Endothelial cell (in vitro differentiated cells): ENCODE measurements around the gene HSPA12A. TPM values are rescaled to one million over a fixed set of nuclear protein-coding genes. Genes with fewer than 3 reads are reported as not detected.

ENCODE experiments used
- DNase-seq: peaks from one replicate; pipeline ENCODE4 v3.0.0; 2021; ENCODE audit warnings: low spot score
- H3K27ac Mint-ChIP-seq: one replicate; pipeline ENCODE4 v1.8.0; 2021; ENCODE audit warnings: mixed read lengths, inconsistent platforms; ENCODE audit not compliant: unreplicated experiment
- H3K27me3 Mint-ChIP-seq: one replicate; pipeline ENCODE4 v1.8.0; 2021; ENCODE audit warnings: mild to moderate bottlenecking, moderate library complexity, mixed read lengths, inconsistent platforms; ENCODE audit not compliant: unreplicated experiment
- H3K36me3 Mint-ChIP-seq: one replicate; pipeline ENCODE4 v1.8.0; 2021; ENCODE audit warnings: mild to moderate bottlenecking, low read depth, mixed read lengths, inconsistent platforms; ENCODE audit not compliant: unreplicated experiment
- H3K4me1 Mint-ChIP-seq: one replicate; pipeline ENCODE4 v1.8.0; 2021; ENCODE audit warnings: mild to moderate bottlenecking, mixed read lengths, inconsistent platforms; ENCODE audit not compliant: unreplicated experiment
- H3K4me3 Mint-ChIP-seq: one replicate; pipeline ENCODE4 v1.8.0; 2021; ENCODE audit warnings: mild to moderate bottlenecking, mixed read lengths, inconsistent platforms; ENCODE audit not compliant: unreplicated experiment
- H3K9me3 Mint-ChIP-seq: one replicate; pipeline ENCODE4 v1.8.0; 2021; ENCODE audit warnings: mixed read lengths, inconsistent platforms; ENCODE audit not compliant: unreplicated experiment
- total RNA-seq: library from RNA; stranded (reverse); fragmentation: NEBNext Ultra II Directional; extraction: Animal tissue kit (Norgen Biotek cat#: 25700); gene quantifications from one replicate; pipeline ENCODE4 v1.2.1, GENCODE V29; 2021; ENCODE audit not compliant: unreplicated experiment
- TF ChIP-seq, protein P1 (sequence below): fragments of 200-600 bp; sonication (generic); IDR thresholded peaks from one replicate; pipeline ENCODE4 v1.5.0; 2021; ENCODE audit warnings: antibody characterized with exemption; ENCODE audit not compliant: unreplicated experiment

Gene HSPA12A
- total RNA-seq, 1 donor from 2014 or later = 2.8 TPM

DNA sequence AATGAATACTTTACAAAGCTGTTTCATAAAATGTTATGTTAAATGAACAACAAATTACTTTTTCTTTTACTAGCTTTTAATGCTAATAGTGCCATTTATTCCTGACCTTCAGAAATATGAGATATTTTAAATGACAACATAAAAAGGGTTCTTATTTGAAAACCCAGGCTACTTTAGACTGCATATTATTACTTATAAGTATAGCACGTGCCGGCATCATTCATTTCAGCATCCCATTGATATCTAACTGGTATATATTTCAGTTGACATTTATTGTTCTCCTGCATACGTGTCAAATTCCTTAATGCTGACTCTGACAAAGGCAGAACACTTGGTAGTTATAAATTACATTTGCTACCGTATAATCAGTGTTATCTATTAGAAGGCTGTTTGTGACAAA is 86.3 kb downstream of the HSPA12A start:
- Mint-ChIP-seq H3K4me3 (no peak overlapping the region), H3K27ac (no peak overlapping the region), H3K36me3 (no peaks in the 10 kb centered on the region), H3K4me1 (no peaks in the 10 kb centered on the region), H3K27me3 (no peaks in the 10 kb centered on the region), H3K9me3 (no peaks in the 10 kb centered on the region)
- no peak for DNase-seq
- TF ChIP-seq, protein P1, sequence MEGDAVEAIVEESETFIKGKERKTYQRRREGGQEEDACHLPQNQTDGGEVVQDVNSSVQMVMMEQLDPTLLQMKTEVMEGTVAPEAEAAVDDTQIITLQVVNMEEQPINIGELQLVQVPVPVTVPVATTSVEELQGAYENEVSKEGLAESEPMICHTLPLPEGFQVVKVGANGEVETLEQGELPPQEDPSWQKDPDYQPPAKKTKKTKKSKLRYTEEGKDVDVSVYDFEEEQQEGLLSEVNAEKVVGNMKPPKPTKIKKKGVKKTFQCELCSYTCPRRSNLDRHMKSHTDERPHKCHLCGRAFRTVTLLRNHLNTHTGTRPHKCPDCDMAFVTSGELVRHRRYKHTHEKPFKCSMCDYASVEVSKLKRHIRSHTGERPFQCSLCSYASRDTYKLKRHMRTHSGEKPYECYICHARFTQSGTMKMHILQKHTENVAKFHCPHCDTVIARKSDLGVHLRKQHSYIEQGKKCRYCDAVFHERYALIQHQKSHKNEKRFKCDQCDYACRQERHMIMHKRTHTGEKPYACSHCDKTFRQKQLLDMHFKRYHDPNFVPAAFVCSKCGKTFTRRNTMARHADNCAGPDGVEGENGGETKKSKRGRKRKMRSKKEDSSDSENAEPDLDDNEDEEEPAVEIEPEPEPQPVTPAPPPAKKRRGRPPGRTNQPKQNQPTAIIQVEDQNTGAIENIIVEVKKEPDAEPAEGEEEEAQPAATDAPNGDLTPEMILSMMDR = no peak

GRCh38 chr10:116655568-116655967 is 86.8 kb downstream of the HSPA12A start:
- no peak for DNase-seq
- Mint-ChIP-seq H3K27ac (no peak overlapping the region), H3K9me3 (no peaks in the 10 kb centered on the region), H3K27me3 (no peaks in the 10 kb centered on the region), H3K4me3 (no peak overlapping the region), H3K4me1 (no peaks in the 10 kb centered on the region), H3K36me3 (no peaks in the 10 kb centered on the region)
- TF ChIP-seq, protein P1 = no peak

DNA sequence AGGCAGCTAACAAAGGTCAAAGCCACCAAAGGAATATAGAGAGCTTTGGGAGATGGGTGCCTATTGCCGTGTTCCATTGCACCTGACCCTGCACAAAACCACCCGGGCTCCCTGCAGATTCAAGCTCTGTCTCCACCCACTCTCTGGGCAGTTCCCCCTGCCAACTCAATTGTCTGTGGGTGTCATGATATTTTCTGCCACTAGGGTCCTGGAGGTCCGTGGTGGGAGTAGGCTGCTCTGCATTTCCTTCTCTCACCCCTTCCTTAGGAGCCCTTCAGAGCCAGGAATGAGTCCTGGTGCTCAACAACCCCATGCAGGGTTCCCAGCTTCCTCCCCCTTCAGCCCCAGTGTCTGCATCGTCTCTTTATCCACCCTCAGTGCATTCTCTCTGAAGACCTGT is 87.5 kb downstream of the HSPA12A start:
- peak; percentile 47 for DNase-seq
- no peaks in the 10 kb centered on the region for H3K27me3 Mint-ChIP-seq
- TF ChIP-seq, protein P1 = peak; percentile 69
- H3K4me3 Mint-ChIP-seq = no peak overlapping the region
- H3K36me3 Mint-ChIP-seq = no peaks in the 10 kb centered on the region
- no peak overlapping the region for H3K27ac Mint-ChIP-seq
- H3K9me3 Mint-ChIP-seq = no peaks in the 10 kb centered on the region
- no peaks in the 10 kb centered on the region for H3K4me1 Mint-ChIP-seq

DNA sequence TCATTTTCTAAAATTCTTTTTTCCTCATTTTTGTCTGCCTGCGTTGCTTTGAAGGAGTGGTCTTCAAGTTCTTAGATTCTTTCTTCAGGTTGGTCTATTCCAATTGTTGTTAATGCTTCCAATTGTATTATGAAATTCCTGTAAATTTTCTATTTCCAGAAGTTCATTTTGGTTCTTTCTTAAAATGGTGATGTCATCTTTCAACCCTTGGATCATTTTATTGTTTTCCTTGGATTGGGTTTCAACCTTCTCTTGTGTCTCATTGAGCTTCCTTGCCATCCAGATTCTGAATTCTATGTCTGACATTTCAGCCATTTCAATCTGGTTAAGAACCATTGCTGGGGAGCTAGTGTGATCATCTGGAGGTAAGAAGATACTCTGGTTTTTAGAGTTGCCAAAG is 88.5 kb downstream of the HSPA12A start:
- H3K4me3 Mint-ChIP-seq = no peak overlapping the region
- H3K4me1 Mint-ChIP-seq = no peaks in the 10 kb centered on the region
- TF ChIP-seq, protein P1 = no peak
- no peaks in the 10 kb centered on the region for H3K9me3 Mint-ChIP-seq
- no peak for DNase-seq
- H3K27ac Mint-ChIP-seq = no peak overlapping the region
- H3K27me3 Mint-ChIP-seq = no peaks in the 10 kb centered on the region
- no peaks in the 10 kb centered on the region for H3K36me3 Mint-ChIP-seq

GRCh38 chr10:116648903-116649302 is 93.5 kb downstream of the HSPA12A start:
- TF ChIP-seq, protein P1 = no peak
- H3K4me1 Mint-ChIP-seq = no peaks in the 10 kb centered on the region
- no peak overlapping the region for H3K27ac Mint-ChIP-seq
- no peaks in the 10 kb centered on the region for H3K9me3 Mint-ChIP-seq
- no peak for DNase-seq
- H3K27me3 Mint-ChIP-seq = no peaks in the 10 kb centered on the region
- H3K36me3 Mint-ChIP-seq = no peaks in the 10 kb centered on the region
- no peak overlapping the region for H3K4me3 Mint-ChIP-seq
